Endothelial cell of umbilical vein (primary cell): ENCODE results near the gene SRP14. TPM values are rescaled to one million over a fixed set of nuclear protein-coding genes. Genes with fewer than 3 reads are reported as not detected.
"Not testable (repeated sequence)": the region's sequence is repeated elsewhere in the genome, so short reads cannot be mapped to it uniquely, and the experiment has no call there.

Source experiments
- BruUV-seq: library from RNA; stranded (reverse); fragments of 400-500 nt; replicated peaks from 2 replicates; lab custom pipeline; 2021; lab: Mats Ljungman, UMichigan
- CTCF ChIA-PET: fragments of 300-600, 350-600 bp; sonication (Branson Sonifier 250); formaldehyde crosslinking; loops from one replicate; lab custom pipeline; 2021; ENCODE audit warnings: antibody characterized with exemption, inconsistent platforms; lab: Charles Lee
- POLR2A ChIA-PET: fragments of 300-600, 350-600 bp; sonication (Branson Sonifier 250); formaldehyde crosslinking; loops from one replicate; lab custom pipeline; 2021; ENCODE audit warnings: antibody characterized with exemption, inconsistent platforms; lab: Charles Lee
- DNase-seq: peaks from one replicate; pipeline ENCODE4 v3.0.0-alpha.2; 2011; ENCODE audit warnings: low read depth, low spot score
- FAIRE-seq: peaks from 2 replicates; lab custom pipeline; 2011; peaks lifted over from hg19 to GRCh38; lab: Jason Lieb, UNC
- H2AFZ ChIP-seq: 2 replicates; pipeline ENCODE4 v1.6.0; 2012; ENCODE audit warnings: low read depth, low read length, control low read depth, inconsistent platforms
- H3K27ac ChIP-seq: 2 replicates; pipeline ENCODE4 v1.5.1; 2011; ENCODE audit warnings: low read depth, mild to moderate bottlenecking, control low read depth, low read length, moderate library complexity; ENCODE audit not compliant: insufficient read depth
- H3K27me3 ChIP-seq, 2 experiments: 2 replicates each; pipeline versions ENCODE4 v1.6.0 to v1.6.1; 2011; ENCODE audit warnings: low read length in 2 of 2, mixed read lengths in 1 of 2; ENCODE audit not compliant: control insufficient read depth in 2 of 2, insufficient read depth in 2 of 2
- H3K36me3 ChIP-seq, 2 experiments: 2 replicates in 1 of 2; 3 replicates in 1 of 2; pipeline ENCODE4 v1.5.1; 2011; ENCODE audit warnings: low read length in 2 of 2, mild to moderate bottlenecking in 1 of 2, moderate library complexity in 1 of 2; ENCODE audit not compliant: control insufficient read depth in 2 of 2, insufficient read depth in 2 of 2; ENCODE audit errors: extremely low read depth in 1 of 2
- H3K4me1 ChIP-seq: 3 replicates; pipeline ENCODE4 v1.5.1; 2011; ENCODE audit warnings: mild to moderate bottlenecking, low read length; ENCODE audit not compliant: control insufficient read depth, insufficient read depth; ENCODE audit errors: extremely low read depth
- H3K4me2 ChIP-seq: 2 replicates; pipeline ENCODE4 v1.6.1; 2011; ENCODE audit warnings: low read length, control low read depth, mixed read lengths; ENCODE audit not compliant: insufficient read depth
- H3K4me3 ChIP-seq, 3 experiments: fragments of 200-600 bp in 1 of 3; sonication (generic), shearing (Covaris generic) in 1 of 3; replicated peaks in 1 of 3; 2 replicates each; pipeline ENCODE4 v1.5.1; 2011 to 2016; ENCODE audit warnings: control low read depth in 3 of 3, low read length in 3 of 3, mild to moderate bottlenecking in 2 of 3, inconsistent platforms in 1 of 3, low read depth in 1 of 3, moderate library complexity in 1 of 3; ENCODE audit not compliant: insufficient read depth in 1 of 3
- H3K79me2 ChIP-seq: 2 replicates; pipeline ENCODE4 v1.6.0; 2012; ENCODE audit warnings: low read length, inconsistent platforms; ENCODE audit not compliant: control insufficient read depth, insufficient read depth
- H3K9ac ChIP-seq: replicated peaks from 2 replicates; pipeline ENCODE3; 2011; ENCODE audit warnings: low read length, control low read depth; ENCODE audit not compliant: insufficient read depth; ENCODE audit errors: extremely low read depth
- H3K9me1 ChIP-seq: replicated peaks from 3 replicates; pipeline ENCODE4 v1.6.0; 2011; ENCODE audit warnings: mild to moderate bottlenecking, low read length; ENCODE audit not compliant: control insufficient read depth, insufficient read depth; ENCODE audit errors: extremely low read depth
- H3K9me3 ChIP-seq: replicated peaks from 2 replicates; pipeline ENCODE4 v1.5.1; 2012; ENCODE audit warnings: low read length, inconsistent platforms; ENCODE audit not compliant: control insufficient read depth, insufficient read depth
- H4K20me1 ChIP-seq: replicated peaks from 2 replicates; pipeline ENCODE3; 2011; ENCODE audit warnings: mild to moderate bottlenecking, low read length; ENCODE audit not compliant: control insufficient read depth, insufficient read depth; ENCODE audit errors: extremely low read depth
- dilution Hi-C: fragments of 300-500 bp; cut with MboI; formaldehyde crosslinking; loops from one replicate; pipeline ENCODE4 v1.15.0; 2019; ENCODE audit warnings: low sequenced_read_pairs; ENCODE audit not compliant: extremely low pct_ligation_motif_present
- intact Hi-C: fragments of 100-400 bp; cut with micrococcal nuclease; formaldehyde crosslinking; loops from one replicate; pipeline ENCODE4 v1.10.0; 2022
- polyA plus RNA-seq, 4 experiments: library from polyadenylated mRNA; depleted of rRNA in 3 of 4; stranded (reverse) in 3 of 4; unstranded in 1 of 4; fragments of >200 nt; gene quantifications; 2 replicates each; pipeline versions ENCODE4 v1.2.1 to v1.2.3, GENCODE V29; 2011 to 2012; ENCODE audit warnings: missing spikeins in 1 of 4
- total RNA-seq: library from RNA; stranded (reverse); gene quantifications from 2 replicates; pipeline ENCODE4 v1.2.3, GENCODE V29; 2021
- TF ChIP-seq, protein P1 (sequence below): IDR thresholded peaks from 2 replicates; pipeline ENCODE4 v1.6.1; 2011; ENCODE audit not compliant: insufficient read depth, insufficient read length
- TF ChIP-seq, protein P2 (sequence below), 2 donors: IDR thresholded peaks; 1 replicate in 1 of 2; 2 replicates in 1 of 2; pipeline ENCODE4 v1.5.1; 2011; ENCODE audit warnings: low read length in 2 of 2, mild to moderate bottlenecking in 2 of 2, moderate library complexity in 2 of 2, control low read depth in 1 of 2, inconsistent platforms in 1 of 2, low read depth in 1 of 2; ENCODE audit not compliant: insufficient read depth in 1 of 2; ENCODE audit errors: extremely low read depth in 1 of 2

Gene SRP14
- total and polyA plus RNA-seq, 2 donors (not counting 3 experiments of a cell fraction or from before 2014, with no cell fraction given) = 220 to 330 TPM

DNA sequence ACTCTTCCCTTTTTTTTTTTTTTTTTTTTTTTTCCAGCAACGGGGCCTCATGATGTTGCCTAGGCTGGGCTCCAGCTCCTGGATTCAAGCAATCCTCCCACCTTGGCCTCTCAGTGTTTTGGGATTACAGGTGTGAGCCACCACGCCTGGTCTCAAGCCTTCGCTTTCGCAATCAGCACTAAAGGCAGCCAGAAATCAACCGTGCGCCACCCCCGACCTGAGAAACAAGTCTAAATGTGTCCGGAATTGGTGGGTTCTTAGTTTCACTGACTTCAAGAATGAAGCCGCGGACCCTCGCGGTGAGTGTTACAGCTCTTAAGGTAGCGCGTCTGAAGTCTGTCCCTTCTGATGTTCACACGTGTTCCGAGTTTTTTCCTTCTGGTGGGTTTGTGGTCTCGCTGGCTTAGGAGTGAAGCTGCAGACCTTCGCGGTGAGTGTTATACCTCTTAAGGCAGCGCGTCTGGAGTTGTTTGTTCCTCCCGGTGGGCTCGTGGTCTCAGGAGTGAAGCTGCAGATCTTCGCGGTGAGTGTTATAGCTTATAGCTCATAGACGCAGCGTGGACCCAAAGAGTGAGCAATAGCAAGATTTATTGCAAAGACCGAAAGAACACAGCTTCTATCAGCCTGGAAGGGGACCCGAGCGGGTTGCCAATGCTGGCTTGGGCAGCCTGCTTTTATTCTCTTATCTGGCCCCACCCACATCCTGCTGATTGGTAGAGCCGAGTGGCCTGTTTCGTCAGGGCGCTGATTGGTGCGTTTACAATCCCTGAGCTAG, 34.9 kb upstream of the SRP14 start:
- POLR2A ChIA-PET, FAIRE-seq, H3K4me3 ChIP-seq, H3K9me1 ChIP-seq, H3K9me3 ChIP-seq, H3K9ac ChIP-seq, H2AFZ ChIP-seq, H3K27me3 ChIP-seq, intact Hi-C loops, BruUV-seq, H3K36me3 ChIP-seq, H3K4me2 ChIP-seq, H3K27ac ChIP-seq, DNase-seq, H4K20me1 ChIP-seq, dilution Hi-C loops, H3K79me2 ChIP-seq: not testable (repeated sequence)
- H3K4me1 ChIP-seq = peaks cover 17% of the 10 kb centered on the region
- CTCF ChIA-PET = interaction anchor here (0.9 to 1.6 kb wide), 2 partner anchors 35 to 201 kb away, joined by 4 read pairs; partner anchors contain the start of gene BMF

DNA sequence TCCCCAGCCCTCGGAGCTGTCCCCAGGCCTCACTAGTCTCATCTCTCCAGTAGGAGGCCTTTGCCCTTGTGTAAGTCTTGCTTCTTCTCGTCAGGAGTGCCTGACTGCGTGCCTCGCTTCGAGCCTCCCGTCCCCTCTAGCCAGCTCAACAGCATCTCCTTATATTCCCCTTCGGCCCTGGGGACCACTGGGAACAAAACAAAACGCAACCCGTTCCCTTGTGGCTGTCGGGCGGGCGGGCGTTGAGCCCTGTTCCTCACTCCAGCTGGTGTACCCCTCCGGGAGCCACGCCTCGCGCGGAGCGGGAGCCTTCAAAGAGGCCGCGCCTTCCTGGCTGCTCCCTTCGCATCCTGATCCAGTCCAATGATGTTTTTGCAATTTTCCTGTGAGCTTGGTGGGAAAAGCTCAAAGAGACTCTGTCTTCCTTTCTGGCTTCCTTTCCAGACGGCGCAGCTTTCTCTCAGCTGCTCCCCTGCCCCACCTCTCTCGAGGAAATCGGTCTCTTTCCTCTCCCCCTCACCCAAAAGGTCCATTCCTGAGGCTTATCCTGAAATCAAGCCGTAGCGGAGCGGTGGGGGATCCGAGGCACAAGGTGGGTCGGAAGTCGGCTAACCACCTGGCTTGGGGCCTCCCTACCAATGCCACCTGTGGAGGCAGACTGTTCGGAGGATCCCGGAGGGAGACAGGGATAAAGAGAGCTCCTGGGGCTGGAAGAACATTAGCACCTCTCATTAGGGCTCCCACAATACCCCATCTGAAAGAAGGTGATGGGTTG, 33.4 kb upstream of the SRP14 start:
- Histone ChIP-seq H3K9me1 (no peaks in the 10 kb centered on the region), H3K9ac (no peak overlapping the region), H3K4me1 (peaks cover 22% of the 10 kb centered on the region), H3K36me3 (no peaks in the 10 kb centered on the region), H4K20me1 (no peaks in the 10 kb centered on the region), H3K27ac (no peak overlapping the region), H3K9me3 (no peaks in the 10 kb centered on the region), H3K4me2 (peak overlapping the region; percentile 19), H3K79me2 (no peaks in the 10 kb centered on the region), H2AFZ (peak overlapping the region; percentile 67), H3K27me3 (no peaks in the 10 kb centered on the region), H3K4me3 (no peak overlapping the region)
- intact Hi-C loops = no loop called here
- FAIRE-seq = peak; percentile 67
- dilution Hi-C loops = no loop called here
- TF ChIP-seq, protein P1, sequence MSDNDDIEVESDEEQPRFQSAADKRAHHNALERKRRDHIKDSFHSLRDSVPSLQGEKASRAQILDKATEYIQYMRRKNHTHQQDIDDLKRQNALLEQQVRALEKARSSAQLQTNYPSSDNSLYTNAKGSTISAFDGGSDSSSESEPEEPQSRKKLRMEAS = no peak
- TF ChIP-seq, protein P2, sequence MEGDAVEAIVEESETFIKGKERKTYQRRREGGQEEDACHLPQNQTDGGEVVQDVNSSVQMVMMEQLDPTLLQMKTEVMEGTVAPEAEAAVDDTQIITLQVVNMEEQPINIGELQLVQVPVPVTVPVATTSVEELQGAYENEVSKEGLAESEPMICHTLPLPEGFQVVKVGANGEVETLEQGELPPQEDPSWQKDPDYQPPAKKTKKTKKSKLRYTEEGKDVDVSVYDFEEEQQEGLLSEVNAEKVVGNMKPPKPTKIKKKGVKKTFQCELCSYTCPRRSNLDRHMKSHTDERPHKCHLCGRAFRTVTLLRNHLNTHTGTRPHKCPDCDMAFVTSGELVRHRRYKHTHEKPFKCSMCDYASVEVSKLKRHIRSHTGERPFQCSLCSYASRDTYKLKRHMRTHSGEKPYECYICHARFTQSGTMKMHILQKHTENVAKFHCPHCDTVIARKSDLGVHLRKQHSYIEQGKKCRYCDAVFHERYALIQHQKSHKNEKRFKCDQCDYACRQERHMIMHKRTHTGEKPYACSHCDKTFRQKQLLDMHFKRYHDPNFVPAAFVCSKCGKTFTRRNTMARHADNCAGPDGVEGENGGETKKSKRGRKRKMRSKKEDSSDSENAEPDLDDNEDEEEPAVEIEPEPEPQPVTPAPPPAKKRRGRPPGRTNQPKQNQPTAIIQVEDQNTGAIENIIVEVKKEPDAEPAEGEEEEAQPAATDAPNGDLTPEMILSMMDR (IDR thresholded peaks at IDR 0.05; ENCODE audit: extremely low read depth in 1 of 2, insufficient read depth in 1 of 2, low read depth in 1 of 2, low read length in 2 of 2) = peak in 1 of 2 donors; percentile 9
- POLR2A ChIA-PET = interaction anchor here (0.9 kb wide), 1 partner anchor 36 kb away, joined by 3 read pairs; the partner anchor contains the start of gene BMF
- BruUV-seq = no TSS peak
- DNase-seq = peak; percentile 60
- CTCF ChIA-PET = interaction anchor here (0.9 to 1.0 kb wide), 4 partner anchors 24 to 32 kb away, joined by 3 to 5 read pairs (median 3); no protein-coding TSS in a partner anchor
